Loucy (cell line): Measurements from ENCODE around the gene ABCA7.

Source experiments
- H2AFZ ChIP-seq: fragments of 200-600 bp; sonication (generic); 2 replicates; pipeline ENCODE4 v1.6.0; 2016; ENCODE audit warnings: antibody characterized with exemption, mild to moderate bottlenecking, low read length, moderate library complexity
- H3F3A ChIP-seq: fragments of 200-600 bp; 2 replicates; pipeline ENCODE4 v1.6.0; 2016; ENCODE audit warnings: antibody characterized with exemption, low read depth, mild to moderate bottlenecking
- H3K27me3 ChIP-seq: fragments of 200-600 bp; sonication (generic); 2 replicates; pipeline ENCODE4 v1.6.1; 2014; ENCODE audit warnings: low read length, mild to moderate bottlenecking; ENCODE audit not compliant: insufficient read depth, poor library complexity, severe bottlenecking
- H3K36me3 ChIP-seq: fragments of 200-600 bp; sonication (generic); 2 replicates; pipeline ENCODE4 v1.6.1; 2016; ENCODE audit warnings: low read length; ENCODE audit not compliant: insufficient read depth
- H3K4me1 ChIP-seq: fragments of 200-600 bp; sonication (generic); 2 replicates; pipeline ENCODE4 v1.5.1; 2014; ENCODE audit warnings: low read length, mild to moderate bottlenecking; ENCODE audit not compliant: insufficient read depth, poor library complexity, severe bottlenecking
- H3K4me2 ChIP-seq: fragments of 200-600 bp; sonication (generic); 2 replicates; pipeline ENCODE4 v1.6.0; 2014; ENCODE audit warnings: antibody characterized with exemption, low read length, low read depth, mild to moderate bottlenecking; ENCODE audit not compliant: poor library complexity, severe bottlenecking
- H3K4me3 ChIP-seq: fragments of 200-600 bp; sonication (generic); 2 replicates; pipeline ENCODE4 v1.5.1; 2014; ENCODE audit warnings: low read length, mild to moderate bottlenecking, mixed read lengths; ENCODE audit not compliant: poor library complexity, severe bottlenecking
- H3K79me2 ChIP-seq: fragments of 200-600 bp; sonication (generic); 2 replicates; pipeline ENCODE4 v1.6.1; 2014; ENCODE audit warnings: low read length; ENCODE audit not compliant: insufficient read depth
- H3K9ac ChIP-seq: fragments of 200-600 bp; sonication (generic); 2 replicates; pipeline ENCODE4 v1.6.0; 2014; ENCODE audit warnings: mild to moderate bottlenecking, low read depth, low read length, moderate library complexity; ENCODE audit not compliant: poor library complexity, severe bottlenecking
- H3K9me2 ChIP-seq: fragments of 200-600 bp; sonication (generic); replicated peaks from 2 replicates; pipeline ENCODE4 v1.6.1; 2016; ENCODE audit warnings: low read depth, low read length, mixed read lengths
- H3K9me3 ChIP-seq: fragments of 200-600 bp; sonication (generic); 2 replicates; pipeline ENCODE4 v1.6.1; 2014; ENCODE audit warnings: mild to moderate bottlenecking, antibody characterized with exemption, low read length, low read depth; ENCODE audit not compliant: insufficient read depth
- H4K20me1 ChIP-seq: fragments of 200-600 bp; sonication (generic); 2 replicates; pipeline ENCODE4 v1.6.0; 2014; ENCODE audit warnings: antibody characterized with exemption, low read length, mild to moderate bottlenecking; ENCODE audit not compliant: insufficient read depth, poor library complexity, severe bottlenecking
- CTCF ChIP-seq: fragments of 200-600 bp; sonication (generic); conservative IDR thresholded peaks from 2 replicates; pipeline ENCODE4 v1.5.1; 2014; ENCODE audit warnings: mild to moderate bottlenecking, antibody characterized with exemption, low read length
- EZH2phosphoT487 ChIP-seq: fragments of 200-600 bp; IDR thresholded peaks from 2 replicates; pipeline ENCODE4 v1.6.1; 2018; ENCODE audit warnings: antibody characterized with exemption, mild to moderate bottlenecking, moderate library complexity, borderline replicate concordance

ABCA7 gene

DNA sequence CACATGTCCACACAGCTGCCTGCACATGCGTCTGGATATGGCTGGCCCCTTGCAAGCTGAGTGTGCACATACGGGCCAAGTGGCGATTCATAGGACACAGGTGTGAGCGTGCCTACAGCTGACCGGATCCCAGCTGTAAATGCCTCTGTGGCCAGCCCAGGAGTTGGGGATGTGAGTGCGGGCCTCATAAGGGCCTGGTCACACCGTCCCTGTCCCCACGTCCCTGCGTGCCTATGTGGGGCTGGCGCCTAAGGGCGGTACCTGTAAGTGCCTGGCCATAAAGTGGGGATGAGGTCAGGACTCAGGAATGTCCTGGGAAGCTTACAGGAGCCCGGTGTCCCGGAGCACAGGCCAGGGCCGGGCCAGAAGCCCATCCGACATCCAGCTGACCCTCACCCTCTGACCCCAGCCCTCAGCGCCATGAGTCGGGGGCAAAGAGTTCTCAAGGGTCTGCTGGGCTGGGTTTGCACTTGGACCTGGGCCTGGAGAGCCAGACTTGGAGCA, 25.8 kb downstream of the ABCA7 start:
- Histone ChIP-seq H4K20me1 (peaks cover 3% of the 10 kb centered on the region), H3K9ac (no peak overlapping the region), H3F3A (no peaks in the 10 kb centered on the region), H3K4me2 (peak overlapping the region; percentile 86), H3K9me2 (no peaks in the 10 kb centered on the region), H3K9me3 (no peaks in the 10 kb centered on the region), H3K27me3 (no peaks in the 10 kb centered on the region), H3K4me3 (peak overlapping the region; percentile 40), H3K4me1 (peaks cover 23% of the 10 kb centered on the region), H2AFZ (no peak overlapping the region), H3K36me3 (no peaks in the 10 kb centered on the region), H3K79me2 (peaks cover 30% of the 10 kb centered on the region; the same call in 1 of the 2 replicates)
- TF ChIP-seq CTCF (no peak), EZH2phosphoT487 (no peak)

DNA sequence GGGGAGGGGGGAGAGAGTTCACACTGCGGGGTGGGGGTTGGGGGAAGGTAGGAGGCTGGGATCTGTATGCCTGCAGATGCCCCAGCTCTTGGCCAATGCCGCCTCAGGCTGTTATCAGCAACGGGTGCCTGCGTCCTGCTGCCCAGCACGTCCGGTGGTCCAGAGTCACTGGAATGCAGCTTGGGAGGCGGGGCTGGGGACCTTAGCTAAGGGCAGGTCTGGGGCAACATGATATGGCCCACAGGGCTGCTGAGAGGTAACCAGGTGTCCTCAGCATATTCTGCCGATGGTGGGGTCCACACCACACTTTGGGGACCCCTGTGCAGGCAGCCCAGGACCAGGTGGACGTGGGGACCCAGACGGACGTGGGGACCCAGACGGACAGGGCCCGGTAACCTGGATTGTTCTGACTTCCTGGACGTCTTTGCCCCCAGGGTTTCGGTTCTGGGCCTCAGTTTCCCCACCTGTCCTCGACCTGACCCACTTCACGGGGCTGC, 26.4 kb downstream of the ABCA7 start:
- Histone ChIP-seq H3F3A (no peaks in the 10 kb centered on the region), H3K4me1 (peaks cover 23% of the 10 kb centered on the region), H3K27me3 (no peaks in the 10 kb centered on the region), H3K9me3 (no peaks in the 10 kb centered on the region), H2AFZ (no peak overlapping the region), H3K9ac (peak overlapping the region; percentile 80), H4K20me1 (peaks cover 3% of the 10 kb centered on the region), H3K36me3 (no peaks in the 10 kb centered on the region), H3K9me2 (no peaks in the 10 kb centered on the region), H3K79me2 (peaks cover 34% of the 10 kb centered on the region; the same call in 1 of the 2 replicates), H3K4me3 (peak overlapping the region; percentile 84), H3K4me2 (peak overlapping the region; percentile 86)
- no peak for TF ChIP-seq CTCF
- TF ChIP-seq EZH2phosphoT487, result no peak

GRCh38 chr19:1066748-1067340, 26.9 kb downstream of the ABCA7 start, which contains the start of gene ARHGAP45:
Gene ARHGAP45 (plus strand): TSS chr19:1067167. CDS start chr19:1067406, 239 bp downstream.
- peak within 1 kb of the TSS; percentile 80 for H3K9ac ChIP-seq
- peaks cover 23% of the 10 kb centered on the region for H3K4me1 ChIP-seq
- H3K36me3 ChIP-seq, result no peaks in the 10 kb centered on the region

More at GRCh38 chr19:1066748-1067340, 26.9 kb downstream of the ABCA7 start, which contains the start of gene ARHGAP45:
- TF ChIP-seq EZH2phosphoT487, result no peak
- TF ChIP-seq CTCF, result no peak
- Histone ChIP-seq H4K20me1 (peaks cover 3% of the 10 kb centered on the region), H3K9me2 (no peaks in the 10 kb centered on the region), H3K27me3 (no peaks in the 10 kb centered on the region), H3K79me2 (peaks cover 34% of the 10 kb centered on the region; the same call in 1 of the 2 replicates), H3F3A (no peaks in the 10 kb centered on the region), H3K9me3 (no peaks in the 10 kb centered on the region), H3K4me3 (peak within 1 kb of the TSS; percentile 84), H3K4me2 (peak within 1 kb of the TSS; percentile 86), H2AFZ (peak within 1 kb of the TSS; percentile 51)
